ENCODE data around the gene DLGAP1.

The DLGAP1 gene

DNA sequence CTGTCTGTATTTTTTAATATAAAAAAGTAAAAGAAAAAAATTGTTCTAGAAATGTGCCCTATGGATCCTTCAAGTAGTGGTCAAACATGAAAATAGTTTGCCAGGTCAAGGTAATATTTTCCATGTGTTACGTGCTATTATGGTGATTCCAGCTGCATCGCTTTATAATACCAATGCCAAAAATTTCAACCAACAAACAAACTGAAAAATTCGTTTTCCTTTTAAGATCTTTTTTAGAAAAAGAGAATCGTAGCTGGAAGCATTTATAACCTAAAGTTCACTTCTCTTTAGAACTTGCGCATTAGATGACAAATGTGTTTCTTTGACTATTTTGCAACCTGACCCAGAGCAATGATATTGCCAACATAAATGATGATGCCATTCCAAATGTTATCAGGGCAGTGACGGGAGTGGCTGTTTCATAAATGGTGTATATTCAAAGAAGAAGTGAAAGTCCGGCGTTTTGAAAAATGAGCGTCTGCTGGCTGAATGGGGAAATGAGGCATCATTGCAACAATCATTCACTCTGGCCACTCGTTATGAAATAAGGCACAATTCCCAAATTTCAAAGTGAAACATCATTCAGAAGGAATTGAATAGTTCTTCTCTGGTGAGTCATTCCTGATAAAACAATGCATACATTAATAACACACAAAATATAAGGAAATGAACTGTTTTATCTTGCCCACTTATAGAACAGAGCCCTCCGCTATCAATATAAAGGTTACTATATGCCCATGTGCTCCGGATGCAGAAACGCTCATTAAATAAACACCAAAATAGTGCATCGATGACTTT, 707.7 kb downstream of the DLGAP1 start:
- no peak for DNase-seq

DNA sequence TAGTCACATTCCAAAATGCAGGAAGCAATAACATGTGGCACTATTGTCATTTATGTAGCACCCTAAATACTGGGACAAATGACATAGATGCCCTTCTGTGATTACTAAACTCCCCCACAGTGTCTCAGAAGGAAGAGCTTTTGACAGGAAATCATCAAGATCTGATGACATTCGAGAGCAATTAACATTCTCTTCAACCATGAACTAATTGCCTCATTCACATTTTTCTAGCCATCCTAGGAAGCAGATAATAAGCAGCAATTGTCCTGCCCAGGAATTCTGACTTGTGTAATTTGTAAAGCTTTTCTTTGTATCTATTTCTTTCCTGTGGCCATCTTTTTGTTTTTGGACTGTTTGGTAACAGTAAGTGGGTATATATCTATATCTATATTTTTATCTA, 712.6 kb downstream of the DLGAP1 start:
- no peak for DNase-seq

DNA sequence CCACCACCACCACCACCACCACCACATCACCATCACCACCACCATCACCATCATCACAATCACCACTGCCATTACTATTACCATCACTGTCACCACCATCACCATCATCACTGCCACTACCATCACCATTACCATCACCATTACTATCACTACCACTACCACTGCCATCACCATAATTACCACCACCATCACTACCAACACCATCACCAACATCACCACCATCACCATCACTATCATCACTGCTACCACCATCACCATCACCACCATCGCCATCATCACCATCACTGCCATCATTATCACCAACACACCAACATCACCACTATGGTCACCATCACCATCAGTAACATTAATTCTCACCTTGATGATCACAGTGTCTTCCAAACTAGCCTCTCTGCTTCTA, 713.8 kb downstream of the DLGAP1 start:
- DNase-seq: no peak

DNA sequence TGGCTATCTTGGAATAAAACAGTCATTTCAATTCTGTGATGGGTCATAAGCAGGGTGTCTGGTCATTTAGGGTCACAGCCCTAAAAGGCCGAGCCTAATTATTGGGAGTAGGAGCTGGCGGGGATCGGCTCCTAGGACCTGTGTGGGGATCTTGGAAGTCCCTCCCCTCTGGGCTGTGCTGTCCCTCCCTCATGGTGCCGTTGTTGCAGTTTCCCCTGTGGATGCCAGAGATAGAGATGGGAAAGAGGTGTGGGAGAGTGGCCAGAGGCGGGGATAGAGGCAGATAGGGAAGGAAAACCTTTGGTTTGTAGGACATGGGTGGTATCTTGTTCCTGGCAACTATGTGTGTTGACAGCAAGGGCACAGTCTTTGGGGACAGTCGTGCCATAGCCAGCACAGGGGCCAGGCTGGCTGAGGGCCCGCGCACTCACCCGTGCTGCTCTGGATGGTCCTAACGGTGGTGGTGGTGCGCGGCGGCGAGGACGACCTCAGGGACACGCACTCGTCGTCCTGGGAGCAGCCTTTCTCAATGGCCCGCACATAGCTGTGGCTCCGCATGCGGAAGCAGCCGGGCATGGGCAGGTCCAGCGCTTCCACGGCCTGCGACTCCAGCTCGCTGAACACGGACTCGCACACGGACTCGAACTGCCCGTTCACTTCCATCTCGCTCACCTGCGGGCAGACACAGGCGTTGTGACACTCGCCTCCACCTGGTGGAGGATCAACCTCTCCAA, 726.2 kb downstream of the DLGAP1 start:
- no peak for DNase-seq

DNA sequence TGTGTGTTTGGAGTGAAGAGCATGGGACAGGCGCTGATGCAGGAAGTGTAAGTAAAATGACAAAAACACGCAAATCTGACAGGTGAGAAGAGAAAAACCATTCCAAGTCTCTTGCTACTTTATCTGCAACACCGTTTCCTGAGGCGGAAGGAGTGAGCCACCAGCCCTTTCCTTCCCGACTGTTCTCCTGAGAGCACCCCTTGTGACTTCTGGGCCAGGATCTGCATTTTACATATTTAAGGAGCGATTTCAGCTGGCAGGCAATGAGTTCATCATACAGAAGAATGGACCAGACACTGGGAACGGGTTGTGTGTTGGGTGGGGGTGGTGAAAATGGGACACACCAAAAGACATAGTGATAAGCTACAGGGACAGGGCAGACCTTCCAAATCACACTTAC, 727.8 kb downstream of the DLGAP1 start:
- DNase-seq: no peak

DNA sequence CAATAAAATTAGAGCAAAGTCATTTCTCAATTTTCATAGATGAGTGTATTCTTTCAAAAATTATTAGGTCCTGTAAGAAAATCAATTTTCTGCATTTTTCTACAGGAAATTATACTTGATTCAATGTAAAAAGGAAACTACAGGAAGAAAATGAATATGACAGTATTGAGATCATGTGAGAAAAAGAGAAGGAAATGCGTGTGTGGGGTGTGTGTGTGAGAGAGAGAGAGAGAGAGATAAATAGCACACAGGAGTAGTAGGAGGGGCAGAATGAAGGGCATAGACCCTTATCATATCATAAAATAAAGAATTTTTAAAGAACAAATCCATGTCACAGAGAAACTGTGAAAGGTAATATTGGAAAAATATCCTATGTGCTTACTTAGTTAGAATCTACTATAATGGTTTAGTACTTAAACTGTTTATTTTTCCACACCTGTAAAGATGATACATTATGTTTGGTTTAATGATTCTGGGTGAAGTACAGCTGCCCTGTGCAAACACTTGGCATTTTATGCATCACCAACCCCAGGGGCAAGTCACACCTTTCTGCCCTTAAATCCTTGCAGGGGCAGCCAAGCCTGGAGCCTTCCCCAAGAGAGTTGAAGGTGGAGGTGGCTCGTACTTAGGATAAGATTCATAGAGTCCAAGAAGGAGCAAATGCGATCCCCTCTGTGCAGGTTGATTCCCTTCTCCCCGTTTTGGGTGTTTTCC, 728.7 kb downstream of the DLGAP1 start:
- no peak for DNase-seq

DNA sequence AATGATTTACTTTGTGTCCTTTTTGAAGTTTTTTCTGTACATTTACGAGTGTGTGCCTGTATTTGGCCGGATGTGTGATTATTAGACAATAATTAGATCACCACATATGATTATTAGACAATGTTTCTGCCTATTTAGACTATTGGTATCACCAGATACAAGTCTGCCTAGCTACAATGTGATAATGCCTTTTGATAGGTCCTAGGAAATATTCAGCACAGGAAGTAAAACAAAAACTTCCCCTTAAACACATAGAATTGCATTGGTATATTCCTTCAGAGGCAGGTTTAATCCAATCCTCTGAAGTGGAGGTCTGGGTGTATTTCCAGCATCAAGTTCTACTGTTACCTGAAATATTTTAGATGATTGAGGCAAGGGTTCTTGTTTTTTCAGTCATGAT, 730.0 kb downstream of the DLGAP1 start:
- DNase-seq: no peak

DNA sequence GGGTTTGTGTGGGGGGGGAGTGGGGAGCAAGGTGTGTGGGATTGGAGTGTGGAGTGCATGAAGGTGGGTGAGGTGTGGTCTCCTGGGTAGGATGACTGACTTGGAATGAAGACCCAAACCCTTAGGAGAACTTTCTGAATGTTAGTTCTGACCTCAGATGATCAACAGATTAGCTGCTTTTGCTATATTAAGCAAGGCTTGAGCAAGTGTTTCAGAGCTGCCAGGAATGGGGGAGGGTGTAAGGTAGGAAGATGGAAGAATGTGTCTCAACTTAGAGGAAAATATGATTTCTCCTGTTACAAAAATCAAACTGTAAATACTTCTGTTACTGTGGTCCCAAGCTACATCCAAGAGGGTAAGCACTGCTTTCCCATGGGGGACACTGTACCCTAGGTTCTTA, 731.6 kb downstream of the DLGAP1 start:
- DNase-seq: no peak

DNA sequence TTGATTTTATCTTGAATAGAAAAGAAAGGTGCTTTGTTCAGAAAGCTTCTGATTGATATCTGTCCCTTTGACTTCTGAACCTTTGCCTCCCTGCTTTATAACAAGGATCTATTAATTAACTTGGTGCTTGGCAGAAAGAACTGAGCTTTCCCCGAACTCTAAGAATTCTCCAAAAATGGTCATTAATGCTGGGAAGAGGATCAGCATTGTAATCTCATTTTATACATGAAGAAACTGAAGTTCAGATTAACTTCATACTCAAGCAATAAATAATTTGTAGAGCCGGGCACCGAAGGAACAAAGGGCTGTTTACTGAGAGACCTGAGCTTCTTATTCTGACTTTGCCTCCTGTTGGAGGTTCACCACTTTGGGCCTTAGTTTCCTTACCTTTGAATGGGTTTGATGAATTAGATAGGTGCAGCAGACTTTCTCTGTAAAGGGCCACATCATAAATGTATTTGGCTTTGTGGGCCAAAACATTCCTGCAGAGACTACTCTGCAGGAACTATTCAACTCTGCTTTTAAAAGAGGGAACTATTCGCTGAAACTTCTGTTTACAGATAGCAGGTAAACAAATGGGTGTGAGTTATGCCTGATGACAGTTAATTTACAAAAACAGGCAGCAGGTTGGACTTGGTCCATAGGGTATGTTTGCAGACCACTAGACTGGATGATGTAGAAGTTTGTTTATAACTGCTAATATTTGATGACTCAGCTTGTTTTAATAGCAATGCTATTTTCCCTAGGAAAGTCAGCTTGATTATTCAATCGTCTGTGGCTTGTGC, 732.3 kb downstream of the DLGAP1 start:
- DNase-seq: no peak

DNA sequence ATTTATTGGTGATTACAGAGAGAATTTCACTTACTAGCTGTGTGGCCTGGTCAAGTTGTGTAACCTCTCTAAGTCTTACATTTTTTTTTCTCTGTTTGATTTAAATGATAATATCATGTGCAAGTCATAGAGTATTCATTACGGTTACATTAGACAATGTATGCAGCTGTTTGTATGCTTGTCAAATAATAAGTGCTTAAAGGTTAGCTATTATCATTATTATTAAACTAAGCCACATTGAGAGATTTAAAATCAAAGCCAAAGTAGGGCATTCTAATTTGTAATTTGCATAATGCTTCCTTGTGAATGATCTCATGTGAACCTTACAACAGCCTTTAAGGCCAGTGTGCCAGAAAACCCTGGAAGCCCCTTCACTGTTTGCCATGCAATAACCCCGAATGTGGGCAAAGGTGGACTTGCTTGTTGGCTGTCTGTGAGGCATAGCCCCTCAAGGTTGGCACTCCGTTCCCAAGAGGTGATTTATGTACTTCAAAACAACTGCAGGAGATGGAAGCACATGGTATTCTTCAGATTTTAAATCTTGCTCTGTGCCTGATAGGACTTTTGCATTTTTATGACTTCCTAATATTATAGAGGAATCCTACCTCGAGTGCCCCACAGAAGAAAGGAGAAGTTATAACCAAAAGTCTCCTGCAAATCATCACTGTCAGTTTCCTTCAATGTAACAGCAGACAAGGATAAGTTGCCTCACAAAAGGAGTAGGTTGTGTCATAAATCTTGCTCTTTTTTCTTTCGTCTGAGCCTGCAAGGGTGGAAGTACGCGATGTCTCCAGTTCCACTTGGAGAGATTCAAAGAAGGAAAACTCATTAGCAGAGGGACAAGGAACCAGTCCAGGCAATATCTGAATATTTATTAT, 733.1 kb downstream of the DLGAP1 start:
- DNase-seq: peak; percentile 24

DNA sequence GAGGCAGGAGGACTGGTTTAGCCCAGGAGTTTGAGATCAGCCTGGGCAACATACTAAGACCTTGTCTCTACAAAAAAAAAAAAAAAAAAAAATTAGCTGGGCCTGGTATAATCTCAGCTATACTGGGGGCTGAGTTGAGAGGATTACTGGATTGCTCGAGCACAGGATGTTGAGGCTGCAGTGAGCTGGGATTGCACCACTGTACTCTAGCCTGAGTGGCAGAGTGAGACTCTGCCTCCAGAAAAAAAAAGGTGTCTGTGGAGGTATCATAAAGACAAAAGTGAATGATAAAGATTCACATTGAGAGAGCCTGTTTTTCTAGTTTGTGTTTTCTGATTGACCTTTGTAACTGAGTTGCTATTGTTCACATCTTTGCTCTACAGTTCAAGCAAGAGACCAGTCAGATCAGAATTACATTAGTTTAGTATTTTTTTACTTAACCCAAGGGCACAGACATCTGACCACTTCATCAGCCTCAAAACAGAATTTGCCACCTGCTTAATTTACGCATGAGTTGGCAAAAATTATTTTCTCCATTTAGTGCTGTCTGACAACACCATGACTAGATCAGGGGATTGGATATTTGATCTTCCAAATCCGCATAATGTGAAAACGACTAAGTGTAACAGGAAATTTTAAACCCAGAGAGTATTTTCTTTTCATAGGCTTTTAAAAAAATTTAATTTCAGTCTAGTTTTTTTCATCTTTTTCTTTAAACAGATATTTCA, 734.1 kb downstream of the DLGAP1 start:
- no peak for DNase-seq

DNA sequence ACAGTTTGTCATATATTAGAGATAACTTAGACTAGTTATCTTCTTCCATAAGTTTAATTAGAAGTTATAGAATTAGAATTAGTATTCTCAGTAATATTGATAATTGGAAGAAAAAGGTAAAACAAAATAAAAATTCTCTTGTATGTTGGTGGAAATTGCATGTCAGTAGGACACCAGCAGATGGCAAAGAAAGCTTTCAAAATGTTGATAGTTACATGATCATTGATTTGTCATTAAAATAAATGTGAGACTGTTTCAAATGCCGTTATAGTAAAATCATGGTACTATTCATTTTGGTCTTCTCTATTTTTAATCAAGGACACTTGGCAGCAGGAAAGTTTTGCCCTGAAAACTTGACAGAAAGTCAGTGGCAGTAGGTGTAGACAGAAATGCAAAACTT, 734.9 kb downstream of the DLGAP1 start:
- no peak for DNase-seq

DNA sequence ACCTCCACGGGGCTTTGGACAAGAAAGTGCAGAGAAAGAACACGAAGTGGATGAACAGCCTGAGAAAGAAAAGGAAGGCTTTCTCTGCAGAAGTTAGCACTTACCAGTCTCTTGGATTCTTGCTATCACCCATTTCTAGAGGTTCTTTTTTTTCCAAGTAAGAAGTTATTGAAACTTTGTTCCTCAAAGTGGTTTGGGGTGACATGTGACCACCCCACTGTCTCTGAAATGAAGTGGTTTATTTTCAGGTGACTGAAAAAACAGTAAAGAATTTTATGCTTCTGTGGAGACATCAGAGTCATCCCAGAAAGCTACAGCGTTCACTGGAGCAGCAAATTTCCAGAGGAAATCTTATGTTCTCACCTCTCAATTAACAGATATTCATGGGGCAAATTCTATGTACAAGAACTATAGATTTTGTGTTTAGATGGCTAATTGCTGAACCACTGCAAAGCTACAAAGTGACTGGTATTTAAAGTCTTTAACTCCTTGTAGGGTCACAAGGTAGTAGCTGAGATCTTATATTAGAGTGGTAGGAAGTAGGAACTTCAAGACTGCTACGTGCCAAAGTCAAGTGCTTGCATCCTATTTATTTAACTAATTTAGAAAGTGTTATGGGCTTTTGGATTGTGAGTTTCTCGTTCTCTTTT, 737.6 kb downstream of the DLGAP1 start:
- no peak for DNase-seq

DNA sequence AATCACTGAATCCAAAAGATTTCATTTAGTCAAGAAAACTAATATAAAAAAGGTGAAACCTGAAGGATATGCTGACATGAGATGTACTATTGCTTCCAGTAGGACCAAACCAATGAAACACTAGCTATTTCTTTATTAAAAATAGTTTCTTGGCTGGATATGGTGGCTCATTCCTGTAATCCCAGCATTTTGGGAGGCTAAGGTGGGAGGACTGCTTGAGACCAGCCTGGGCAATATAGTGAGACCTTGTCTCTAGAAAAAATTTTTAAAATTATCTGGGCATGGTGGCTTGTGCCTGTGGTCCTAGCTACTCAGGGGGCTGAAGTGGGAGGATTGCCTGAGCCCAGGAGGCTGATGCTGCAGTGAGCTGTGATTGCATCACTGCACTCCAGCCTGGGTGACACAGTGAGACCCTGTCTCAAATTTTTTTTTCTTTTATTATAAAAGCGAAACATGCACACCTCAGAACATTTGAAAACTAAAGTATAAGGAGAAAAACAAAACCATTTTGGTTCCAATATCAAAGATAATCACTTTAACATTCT, 738.9 kb downstream of the DLGAP1 start:
- DNase-seq: no peak

DNA sequence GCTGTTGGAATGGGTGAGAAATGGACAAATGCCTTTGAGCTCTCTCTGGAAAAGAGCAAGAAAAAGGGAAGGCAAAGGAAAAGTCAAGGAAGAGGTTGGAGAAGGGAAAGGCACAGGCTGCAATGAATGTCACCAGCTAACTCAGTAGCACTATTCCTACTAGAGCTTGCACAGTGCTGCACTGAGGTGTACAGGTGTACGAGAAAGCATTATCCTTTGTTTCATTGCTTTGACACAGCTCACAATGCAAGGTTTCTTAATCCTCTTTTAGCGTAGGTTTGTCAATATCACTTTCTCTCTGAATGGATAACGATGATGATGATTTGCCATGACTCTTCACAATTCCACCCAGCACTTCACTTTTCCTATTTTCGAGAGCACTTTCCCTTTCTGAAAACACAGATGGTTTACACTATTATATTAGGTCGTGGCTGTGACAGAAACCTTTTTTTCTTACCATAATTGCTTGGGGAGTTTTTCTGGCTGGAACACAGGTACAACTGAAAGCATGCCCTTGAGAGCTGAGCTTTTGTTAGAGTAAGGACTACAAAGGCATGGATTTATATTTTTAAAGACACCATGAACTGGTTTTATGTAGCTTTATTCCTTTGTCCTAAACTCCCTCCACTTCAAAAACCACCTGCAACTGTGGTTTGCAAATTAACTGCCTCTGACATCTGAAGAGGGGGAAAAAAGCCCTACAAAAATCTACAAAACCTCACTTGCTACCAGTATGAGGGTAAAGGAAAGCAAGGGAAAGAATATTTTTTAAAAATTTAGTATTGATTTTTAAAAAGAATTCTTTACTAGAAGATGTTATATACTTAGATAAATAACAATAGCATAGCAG, 739.7 kb downstream of the DLGAP1 start:
- DNase-seq: no peak

DNA sequence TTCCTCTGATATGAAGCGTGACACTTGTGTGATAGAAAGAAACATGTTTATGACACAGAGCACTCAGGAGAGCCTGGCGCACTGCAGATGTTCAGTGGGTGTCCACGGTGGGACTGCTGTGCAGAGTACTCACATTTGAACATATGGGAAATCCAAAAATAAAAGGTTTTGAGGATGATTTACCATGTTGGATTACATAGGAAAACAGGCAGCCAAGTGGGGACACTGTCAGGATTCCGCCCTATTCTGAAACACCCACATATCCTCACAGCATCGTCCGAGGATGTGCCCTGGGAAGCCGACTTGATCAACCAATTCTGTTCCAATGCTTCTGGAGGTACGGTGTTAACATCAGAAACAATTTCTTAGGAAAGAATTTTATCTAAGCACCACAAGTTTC, 741.4 kb downstream of the DLGAP1 start:
- DNase-seq: no peak

DNA sequence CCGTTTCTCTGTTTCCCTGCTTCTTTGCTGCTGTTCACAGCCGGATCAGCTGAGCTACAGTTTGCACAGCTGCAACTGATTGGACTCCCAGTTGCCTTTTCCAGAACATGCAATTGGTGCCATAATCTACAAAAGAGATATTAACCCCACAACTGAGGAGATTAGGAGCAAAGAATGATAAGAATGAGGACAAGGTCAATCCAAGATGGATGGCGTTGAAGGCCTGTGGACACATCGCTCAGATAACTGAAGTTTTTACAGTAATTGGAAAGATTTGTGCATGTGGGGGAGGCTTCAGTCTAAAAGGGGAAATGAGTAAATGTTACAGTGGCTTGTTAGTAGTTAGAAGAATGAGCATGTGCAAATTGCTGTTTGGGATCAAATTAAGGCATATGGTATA, 741.9 kb downstream of the DLGAP1 start:
- DNase-seq: no peak

DNA sequence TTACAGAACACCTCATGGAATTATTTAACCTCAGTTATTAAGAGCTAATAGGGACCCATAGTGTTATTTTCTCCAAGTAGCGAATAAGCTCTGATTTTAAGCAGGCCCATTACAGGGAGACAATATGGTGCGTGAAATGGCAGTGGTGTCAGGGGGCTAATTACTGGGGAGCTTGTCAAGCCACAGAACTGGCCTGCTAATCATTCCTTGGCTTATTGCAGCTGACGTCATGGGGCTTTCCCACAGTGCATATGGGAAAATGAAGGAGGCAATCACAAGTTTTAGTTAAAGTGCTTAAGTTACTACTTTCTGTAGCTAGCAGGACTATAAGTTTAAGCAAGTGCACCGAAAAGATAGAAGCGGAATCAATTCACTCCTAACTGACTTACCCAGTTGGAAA, 742.6 kb downstream of the DLGAP1 start:
- DNase-seq: no peak

DNA sequence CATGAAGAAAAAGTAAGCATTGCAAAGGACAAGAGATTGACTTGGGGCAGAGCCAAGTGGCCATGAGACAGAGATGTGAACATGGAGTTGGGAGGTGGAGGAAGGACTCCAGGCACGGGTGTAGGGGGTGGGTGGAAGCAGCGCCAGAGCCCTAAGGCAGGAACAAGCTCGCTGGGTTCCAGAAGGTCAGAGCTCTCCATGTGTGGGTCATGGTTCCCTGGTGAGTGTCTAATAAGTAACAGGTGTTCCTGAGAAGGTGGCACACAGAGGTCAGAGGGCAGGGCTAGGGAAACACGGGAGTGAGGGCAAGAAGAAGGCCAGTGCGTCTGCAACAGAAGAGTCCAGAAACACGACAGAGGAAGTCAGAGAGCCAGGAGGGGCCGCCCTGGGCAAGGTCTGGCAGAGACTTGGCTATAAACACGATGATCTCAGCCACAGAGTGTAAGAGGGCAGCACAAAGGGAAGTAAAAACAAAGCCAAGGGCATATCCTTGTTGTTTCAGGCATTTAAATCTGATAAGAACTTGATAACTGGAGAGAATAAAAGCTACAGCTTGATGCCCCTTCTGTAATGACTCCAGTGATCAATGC, 744.3 kb downstream of the DLGAP1 start:
- DNase-seq: peak; percentile 31

Measured in GDM1 (cell line).